MM.1S (cell line): Measurements from ENCODE around the gene MINDY4.

ENCODE experiments used
- CTCF ChIP-seq: fragments of 300-600 bp; sonication (generic); IDR thresholded peaks from 2 replicates; pipeline ENCODE4 v1.5.1; 2016; ENCODE audit warnings: antibody characterized with exemption, low read length, mixed read lengths
- EZH2 ChIP-seq: fragments of 300-600 bp; sonication (generic); optimal IDR thresholded peaks from 2 replicates; pipeline ENCODE3; 2017; ENCODE audit warnings: low read depth, mild to moderate bottlenecking, antibody characterized with exemption, low read length, mixed read lengths

GRCh38 chr7:30730996-30731395, 40.2 kb upstream of the MINDY4 start:
- no peak for TF ChIP-seq CTCF
- TF ChIP-seq EZH2: no peak
